Measurements from ENCODE around the gene CILP.

GRCh38 chr15:65222891-65223290 lies 11.6 kb upstream of the CILP start:
- TF ChIP-seq CTCF (IDR thresholded peaks at IDR 0.05) = no peak
- TF ChIP-seq POLR2AphosphoS5 (IDR thresholded peaks at IDR 0.05) = no peak
- TF ChIP-seq EP300 (IDR thresholded peaks at IDR 0.05) = no peak
- TF ChIP-seq POLR2A (IDR thresholded peaks at IDR 0.05) = no peak
